CD4-positive, CD25-positive, alpha-beta regulatory T cell (primary cell): ENCODE results near the gene RFESD. TPM values are rescaled to one million over a fixed set of nuclear protein-coding genes. Genes with fewer than 3 reads are reported as not detected.

Experiments used
- ATAC-seq, 2 donors: fragments of 150-1000 bp; cut with Tn5 transposase; one replicate each; pipeline ENCODE4 v1.10.0; 2021; ENCODE audit warnings: low read depth in 2 of 2, moderate number of reproducible peaks in 2 of 2, moderate library complexity in 1 of 2
- DNase-seq, 3 donors: peaks; one replicate each; pipeline versions ENCODE4 v3.0.0 to v3.0.0-alpha.2; 2012 to 2022; ENCODE audit warnings: mixed read lengths in 1 of 3
- H3K27ac ChIP-seq: one replicate; pipeline ENCODE4 v1.7.0; 2013; ENCODE audit warnings: mild to moderate bottlenecking, low read length; ENCODE audit not compliant: insufficient read depth, poor library complexity, severe bottlenecking
- H3K27me3 ChIP-seq: one replicate; pipeline ENCODE4 v1.7.0; 2013; ENCODE audit warnings: low read length; ENCODE audit not compliant: control insufficient read depth, insufficient read depth
- H3K36me3 ChIP-seq: one replicate; pipeline ENCODE4 v1.7.0; 2013; ENCODE audit warnings: mild to moderate bottlenecking, low read length, moderate library complexity; ENCODE audit not compliant: control insufficient read depth, insufficient read depth
- H3K4me1 ChIP-seq: 2 replicates; pipeline ENCODE4 v1.7.0; 2013; ENCODE audit warnings: mild to moderate bottlenecking, low read length; ENCODE audit not compliant: insufficient read depth, control insufficient read depth, poor library complexity, severe bottlenecking
- H3K4me3 ChIP-seq: one replicate; pipeline ENCODE4 v1.7.0; 2013; ENCODE audit warnings: low read depth, mild to moderate bottlenecking, low read length, moderate library complexity
- H3K9me3 ChIP-seq, 2 experiments: 1 replicate in 1 of 2; 2 replicates in 1 of 2; pipeline ENCODE4 v1.7.0; 2013; ENCODE audit warnings: low read length in 2 of 2, mild to moderate bottlenecking in 1 of 2, moderate library complexity in 1 of 2; ENCODE audit not compliant: control insufficient read depth in 2 of 2
- H3K27ac Mint-ChIP-seq, 3 donors: one replicate each; pipeline ENCODE4 v1.8.0; 2020 to 2022; ENCODE audit warnings: mild to moderate bottlenecking in 3 of 3, mixed read lengths in 3 of 3, moderate library complexity in 2 of 3
- H3K27me3 Mint-ChIP-seq: one replicate; pipeline ENCODE4 v1.8.0; 2022; ENCODE audit warnings: mild to moderate bottlenecking, mixed read lengths
- H3K36me3 Mint-ChIP-seq: one replicate; pipeline ENCODE4 v1.8.0; 2020; ENCODE audit warnings: mixed read lengths
- H3K4me1 Mint-ChIP-seq, 4 donors: one replicate each; pipeline ENCODE4 v1.8.0; 2020 to 2022; ENCODE audit warnings: mixed read lengths in 4 of 4, mild to moderate bottlenecking in 1 of 4
- H3K4me3 Mint-ChIP-seq, 4 donors: one replicate each; pipeline ENCODE4 v1.8.0; 2020 to 2022; ENCODE audit warnings: mild to moderate bottlenecking in 4 of 4, mixed read lengths in 4 of 4, moderate library complexity in 3 of 4
- H3K9me3 Mint-ChIP-seq, 7 donors: one replicate each; pipeline ENCODE4 v1.8.0; 2020 to 2022; ENCODE audit warnings: mixed read lengths in 7 of 7, mild to moderate bottlenecking in 3 of 7, moderate library complexity in 2 of 7
- polyA plus RNA-seq, 4 donors: library from polyadenylated mRNA; unstranded; fragments of 300-500 nt; fragmentation: Illumina TruSeq; gene quantifications; one replicate each; pipeline ENCODE4 v1.2.3, GENCODE V29; 2021
- total RNA-seq: library from RNA; stranded (reverse); gene quantifications from one replicate; pipeline ENCODE4 v1.2.3, GENCODE V29; 2022

RFESD gene
- total RNA-seq (2.2 TPM), polyA plus RNA-seq (10 to 100 TPM in 3 of 4 donors, 1 to 10 TPM in 1; 5.1 to 12.1 (median 10.1) TPM)

- Histone ChIP-seq H3K9me3 (no peaks in the 10 kb centered on the region), H3K27ac (peak within 1 kb of the TSS; percentile 89), H3K4me3 (peak within 1 kb of the TSS; percentile 78), H3K4me1 (peaks cover 12% of the 10 kb centered on the region), H3K27me3 (no peaks in the 10 kb centered on the region), H3K36me3 (no peaks in the 10 kb centered on the region)
- Mint-ChIP-seq H3K27ac (peak within 1 kb of the TSS; percentile 74 to 94 (median 91)), H3K27me3 (peaks cover 9% of the 10 kb centered on the region), H3K4me3 (peak within 1 kb of the TSS; percentile 88 to 96 (median 92)), H3K36me3 (no peaks in the 10 kb centered on the region), H3K4me1 (peaks cover 12 to 30% (median 23%) of the 10 kb centered on the region in 4 donors), H3K9me3 (no peaks in the 10 kb centered on the region)
- DNase-seq (peak; percentile 90 to 97 (median 92)), ATAC-seq (peak; percentile 94 to 96)
Measured at GRCh38 chr5:95646569-95647431, at the start of gene RFESD. Gene RFESD, plus strand, starts transcription at chr5:95646777. Its CDS starts 5,495 bp downstream, at chr5:95652272.

GRCh38 chr5:95599252-95599651 lies 47.3 kb upstream of the RFESD start:
- no peak overlapping the region for H3K27ac ChIP-seq
- Mint-ChIP-seq H3K4me1 (no peaks in the 10 kb centered on the region), H3K27me3 (no peaks in the 10 kb centered on the region), H3K9me3 (no peaks in the 10 kb centered on the region), H3K27ac (peak overlapping the region in 1 of 3 donors; percentile 33), H3K36me3 (peaks cover 26% of the 10 kb centered on the region), H3K4me3 (no peak overlapping the region)
- no peaks in the 10 kb centered on the region for H3K27me3 ChIP-seq
- H3K4me1 ChIP-seq = no peaks in the 10 kb centered on the region
- ATAC-seq = no peak
- no peaks in the 10 kb centered on the region for H3K9me3 ChIP-seq
- no peak for DNase-seq
- peaks cover 14% of the 10 kb centered on the region for H3K36me3 ChIP-seq
- H3K4me3 ChIP-seq = no peak overlapping the region

- no peak for DNase-seq
- Histone ChIP-seq H3K36me3 (peaks cover 14% of the 10 kb centered on the region), H3K27me3 (no peaks in the 10 kb centered on the region), H3K4me1 (no peaks in the 10 kb centered on the region), H3K9me3 (no peaks in the 10 kb centered on the region), H3K4me3 (no peak overlapping the region), H3K27ac (no peak overlapping the region)
- Mint-ChIP-seq H3K9me3 (no peaks in the 10 kb centered on the region), H3K36me3 (peaks cover 22% of the 10 kb centered on the region), H3K27me3 (no peaks in the 10 kb centered on the region), H3K4me3 (no peak overlapping the region), H3K27ac (no peak overlapping the region), H3K4me1 (no peaks in the 10 kb centered on the region)
- ATAC-seq = no peak
Measured at GRCh38 chr5:95600557-95600956, 46.0 kb upstream of the RFESD start.

- no peak overlapping the region for H3K4me3 Mint-ChIP-seq
- no peak for DNase-seq
- Histone ChIP-seq H3K27ac (no peak overlapping the region), H3K4me3 (no peak overlapping the region), H3K36me3 (peaks cover 12% of the 10 kb centered on the region), H3K27me3 (no peaks in the 10 kb centered on the region), H3K9me3 (no peaks in the 10 kb centered on the region), H3K4me1 (no peaks in the 10 kb centered on the region)
- H3K27me3 Mint-ChIP-seq = peaks cover 4% of the 10 kb centered on the region
- peaks cover 15% of the 10 kb centered on the region for H3K36me3 Mint-ChIP-seq
- no peaks in the 10 kb centered on the region for H3K4me1 Mint-ChIP-seq
- H3K27ac Mint-ChIP-seq = no peak overlapping the region
- no peak for ATAC-seq
- H3K9me3 Mint-ChIP-seq = no peaks in the 10 kb centered on the region
Measured at GRCh38 chr5:95605786-95606185, 40.8 kb upstream of the RFESD start.

GRCh38 chr5:95606419-95606818 lies 40.2 kb upstream of the RFESD start:
- DNase-seq = no peak
- Mint-ChIP-seq H3K27me3 (peaks cover 4% of the 10 kb centered on the region), H3K4me1 (no peaks in the 10 kb centered on the region), H3K9me3 (no peaks in the 10 kb centered on the region), H3K27ac (peak overlapping the region in 1 of 3 donors; percentile 49), H3K4me3 (no peak overlapping the region), H3K36me3 (peaks cover 11% of the 10 kb centered on the region)
- Histone ChIP-seq H3K27me3 (no peaks in the 10 kb centered on the region), H3K27ac (no peak overlapping the region), H3K4me1 (no peaks in the 10 kb centered on the region), H3K9me3 (no peaks in the 10 kb centered on the region), H3K4me3 (no peak overlapping the region), H3K36me3 (peaks cover 6% of the 10 kb centered on the region)
- ATAC-seq = no peak

- no peaks in the 10 kb centered on the region for H3K27me3 ChIP-seq
- H3K9me3 Mint-ChIP-seq = peaks cover 0 to 9% (median 6%) of the 10 kb centered on the region in 7 donors
- no peak for DNase-seq
- H3K27me3 Mint-ChIP-seq = peaks cover 6% of the 10 kb centered on the region
- no peaks in the 10 kb centered on the region for H3K4me1 ChIP-seq
- H3K36me3 ChIP-seq = no peaks in the 10 kb centered on the region
- H3K4me3 ChIP-seq = no peak overlapping the region
- H3K9me3 ChIP-seq = peaks cover 0 to 12% of the 10 kb centered on the region in 2 experiments
- no peaks in the 10 kb centered on the region for H3K4me1 Mint-ChIP-seq
- ATAC-seq = no peak
- H3K27ac ChIP-seq = no peak overlapping the region
- no peak overlapping the region for H3K4me3 Mint-ChIP-seq
- H3K36me3 Mint-ChIP-seq = peaks cover 10% of the 10 kb centered on the region
- no peak overlapping the region for H3K27ac Mint-ChIP-seq
Measured at GRCh38 chr5:95609711-95610110, 36.9 kb upstream of the RFESD start.

GRCh38 chr5:95610546-95610945 lies 36.0 kb upstream of the RFESD start:
- no peak overlapping the region for H3K27ac Mint-ChIP-seq
- no peak for DNase-seq

More at GRCh38 chr5:95610546-95610945, 36.0 kb upstream of the RFESD start:
- Histone ChIP-seq H3K36me3 (no peaks in the 10 kb centered on the region), H3K4me3 (no peak overlapping the region), H3K4me1 (no peaks in the 10 kb centered on the region), H3K9me3 (peaks cover 0 to 12% of the 10 kb centered on the region in 2 experiments), H3K27me3 (no peaks in the 10 kb centered on the region), H3K27ac (no peak overlapping the region)
- H3K27me3 Mint-ChIP-seq = peaks cover 10% of the 10 kb centered on the region
- ATAC-seq = no peak
- H3K36me3 Mint-ChIP-seq = peaks cover 6% of the 10 kb centered on the region
- peaks cover 0 to 2% (median 0%) of the 10 kb centered on the region in 4 donors for H3K4me1 Mint-ChIP-seq
- no peak overlapping the region for H3K4me3 Mint-ChIP-seq
- peaks cover 0 to 9% (median 6%) of the 10 kb centered on the region in 7 donors for H3K9me3 Mint-ChIP-seq
